Activated CD4-positive, alpha-beta T cell treated with anti-CD3 and anti-CD28 coated beads, Interleukin-2, amount 50 U/mL, for 48 hours (primary cell): ENCODE results near the gene RNF128.
"Not testable (repeated sequence)": the region's sequence is repeated elsewhere in the genome, so short reads cannot be mapped to it uniquely, and the experiment has no call there.

Source experiments
- DNase-seq, 2 experiments: peaks; one replicate each; pipeline ENCODE4 v3.0.0-alpha.2; 2020

The RNF128 gene

GRCh38 chrX:106748377-106748776 is 21.9 kb downstream of the RNF128 start:
- no peak for DNase-seq

GRCh38 chrX:106751407-106751806 is 24.9 kb downstream of the RNF128 start:
- DNase-seq: no peak

- DNase-seq: no peak
These were observed 25.7 kb downstream of the RNF128 start for GRCh38 chrX:106752101-106752678.

GRCh38 chrX:106769288-106769687 is 42.8 kb downstream of the RNF128 start:
- DNase-seq: not testable (repeated sequence)

GRCh38 chrX:106774981-106775380 is 48.5 kb downstream of the RNF128 start:
- DNase-seq: no peak

- DNase-seq: no peak
These were observed 53.8 kb downstream of the RNF128 start for GRCh38 chrX:106780264-106780663.

- no peak for DNase-seq
These were observed 54.3 kb downstream of the RNF128 start for GRCh38 chrX:106780664-106781377.

GRCh38 chrX:106783716-106784115 is 57.2 kb downstream of the RNF128 start:
- DNase-seq: no peak

- no peak for DNase-seq
These were observed 65.0 kb downstream of the RNF128 start for GRCh38 chrX:106791495-106791894.

GRCh38 chrX:106802063-106802387 is 75.5 kb downstream of the RNF128 start:
- DNase-seq: no peak

- peak; percentile 26 to 35 for DNase-seq
These were observed 76.1 kb downstream of the RNF128 start, which contains the start of gene TBC1D8B for GRCh38 chrX:106802388-106803275. Gene TBC1D8B, plus strand, starts transcription at chrX:106802673. Its CDS starts 181 bp downstream, at chrX:106802854.

- DNase-seq: no peak
These were observed 84.8 kb downstream of the RNF128 start for GRCh38 chrX:106811131-106811910.

GRCh38 chrX:106812930-106813329 is 86.4 kb downstream of the RNF128 start:
- not testable (repeated sequence) for DNase-seq

GRCh38 chrX:106814093-106814492 is 87.6 kb downstream of the RNF128 start:
- DNase-seq: not testable (repeated sequence)
